ENCODE measurements around the gene LRRN2. TPM values are rescaled to one million over a fixed set of nuclear protein-coding genes. Genes with fewer than 3 reads are reported as not detected.

LRRN2 gene
- total and polyA plus RNA-seq, 7 donors = 2.5 to 14.7 (median 4.9) TPM

DNA sequence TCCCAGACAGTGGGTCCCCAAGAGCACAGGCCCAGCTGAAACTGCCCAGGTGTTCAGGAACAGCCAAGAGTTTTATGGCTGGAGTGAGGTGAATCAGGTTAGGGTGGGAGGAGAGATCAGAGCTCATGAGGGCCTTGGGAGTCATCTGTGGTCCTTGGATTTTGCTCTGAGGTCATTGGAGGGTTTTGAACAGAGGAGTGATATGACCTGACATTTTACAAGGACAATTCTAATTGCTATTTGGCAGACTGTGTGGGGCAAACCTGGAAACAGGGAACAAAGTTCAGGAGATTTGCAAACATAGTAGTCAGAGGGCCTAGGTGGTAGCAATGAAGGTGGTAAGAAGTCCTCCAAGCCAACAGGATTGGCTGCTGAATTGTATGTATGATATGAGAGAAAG is 31.1 kb upstream of the LRRN2 start:
- no peak for TF ChIP-seq POLR2AphosphoS5 (IDR thresholded peaks at IDR 0.05)
- no peak for TF ChIP-seq EP300 (IDR thresholded peaks at IDR 0.05)
- TF ChIP-seq POLR2A (IDR thresholded peaks at IDR 0.05) = no peak
- TF ChIP-seq, protein P1, sequence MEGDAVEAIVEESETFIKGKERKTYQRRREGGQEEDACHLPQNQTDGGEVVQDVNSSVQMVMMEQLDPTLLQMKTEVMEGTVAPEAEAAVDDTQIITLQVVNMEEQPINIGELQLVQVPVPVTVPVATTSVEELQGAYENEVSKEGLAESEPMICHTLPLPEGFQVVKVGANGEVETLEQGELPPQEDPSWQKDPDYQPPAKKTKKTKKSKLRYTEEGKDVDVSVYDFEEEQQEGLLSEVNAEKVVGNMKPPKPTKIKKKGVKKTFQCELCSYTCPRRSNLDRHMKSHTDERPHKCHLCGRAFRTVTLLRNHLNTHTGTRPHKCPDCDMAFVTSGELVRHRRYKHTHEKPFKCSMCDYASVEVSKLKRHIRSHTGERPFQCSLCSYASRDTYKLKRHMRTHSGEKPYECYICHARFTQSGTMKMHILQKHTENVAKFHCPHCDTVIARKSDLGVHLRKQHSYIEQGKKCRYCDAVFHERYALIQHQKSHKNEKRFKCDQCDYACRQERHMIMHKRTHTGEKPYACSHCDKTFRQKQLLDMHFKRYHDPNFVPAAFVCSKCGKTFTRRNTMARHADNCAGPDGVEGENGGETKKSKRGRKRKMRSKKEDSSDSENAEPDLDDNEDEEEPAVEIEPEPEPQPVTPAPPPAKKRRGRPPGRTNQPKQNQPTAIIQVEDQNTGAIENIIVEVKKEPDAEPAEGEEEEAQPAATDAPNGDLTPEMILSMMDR (IDR thresholded peaks at IDR 0.05) = no peak
- intact Hi-C loops (cut with DNase I) = no loop called here
- no peak overlapping the region for H3K27ac ChIP-seq
- no peak for DNase-seq
- H3K27me3 ChIP-seq = peaks cover 0 to 19% (median 8%) of the 10 kb centered on the region in 3 donors
- H3K4me1 ChIP-seq = no peaks in the 10 kb centered on the region
- H3K36me3 ChIP-seq = no peaks in the 10 kb centered on the region
- no peak overlapping the region for H3K4me3 ChIP-seq
- no peaks in the 10 kb centered on the region for H3K9me3 ChIP-seq

DNA sequence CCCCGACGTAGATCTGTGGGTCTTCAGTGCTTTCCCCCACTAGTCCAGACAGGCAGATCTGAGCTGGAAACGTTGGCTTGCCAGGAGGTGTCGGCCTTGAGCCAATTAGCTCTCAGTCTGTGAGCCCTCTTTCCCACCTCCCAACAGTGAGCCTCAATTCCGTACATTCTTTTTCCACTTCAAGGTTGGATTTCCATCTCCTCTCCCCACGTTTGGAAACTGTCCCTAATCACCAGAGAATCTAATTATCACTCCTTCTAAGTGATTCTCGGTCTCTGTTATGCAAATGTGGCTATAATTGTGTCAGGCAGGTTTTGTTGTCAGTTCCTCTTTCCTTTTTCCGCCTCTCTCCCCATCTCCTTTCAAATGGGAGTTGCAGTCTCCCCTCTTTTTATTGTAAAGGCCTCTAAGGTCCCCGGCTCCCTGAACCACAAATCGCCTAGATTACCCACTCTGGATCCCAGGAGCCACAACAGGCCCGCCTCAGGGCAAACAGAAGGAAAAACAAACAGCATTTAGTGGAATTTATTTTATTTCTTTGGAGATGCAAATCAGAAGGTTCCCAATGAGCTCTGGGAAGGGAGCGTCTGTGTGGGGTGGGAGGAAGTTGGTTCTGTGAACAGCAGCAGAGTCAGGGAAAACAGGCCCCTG is 29.4 kb upstream of the LRRN2 start:
- peaks cover 0 to 22% (median 12%) of the 10 kb centered on the region in 3 donors for H3K27me3 ChIP-seq
- TF ChIP-seq, protein P1 (IDR thresholded peaks at IDR 0.05) = no peak
- TF ChIP-seq POLR2AphosphoS5 (IDR thresholded peaks at IDR 0.05) (no peak), POLR2A (IDR thresholded peaks at IDR 0.05) (no peak), EP300 (IDR thresholded peaks at IDR 0.05) (no peak)
- 73 to 78% methylated on average over 12 of the region's 12 CpGs for WGBS, 2 donors
- intact Hi-C loops (cut with DNase I) = no loop called here
- H3K4me3 ChIP-seq = no peak overlapping the region
- DNase-seq = no peak
- H3K9me3 ChIP-seq = no peaks in the 10 kb centered on the region
- no peaks in the 10 kb centered on the region for H3K36me3 ChIP-seq
- H3K4me1 ChIP-seq = no peaks in the 10 kb centered on the region
- no peak overlapping the region for H3K27ac ChIP-seq

DNA sequence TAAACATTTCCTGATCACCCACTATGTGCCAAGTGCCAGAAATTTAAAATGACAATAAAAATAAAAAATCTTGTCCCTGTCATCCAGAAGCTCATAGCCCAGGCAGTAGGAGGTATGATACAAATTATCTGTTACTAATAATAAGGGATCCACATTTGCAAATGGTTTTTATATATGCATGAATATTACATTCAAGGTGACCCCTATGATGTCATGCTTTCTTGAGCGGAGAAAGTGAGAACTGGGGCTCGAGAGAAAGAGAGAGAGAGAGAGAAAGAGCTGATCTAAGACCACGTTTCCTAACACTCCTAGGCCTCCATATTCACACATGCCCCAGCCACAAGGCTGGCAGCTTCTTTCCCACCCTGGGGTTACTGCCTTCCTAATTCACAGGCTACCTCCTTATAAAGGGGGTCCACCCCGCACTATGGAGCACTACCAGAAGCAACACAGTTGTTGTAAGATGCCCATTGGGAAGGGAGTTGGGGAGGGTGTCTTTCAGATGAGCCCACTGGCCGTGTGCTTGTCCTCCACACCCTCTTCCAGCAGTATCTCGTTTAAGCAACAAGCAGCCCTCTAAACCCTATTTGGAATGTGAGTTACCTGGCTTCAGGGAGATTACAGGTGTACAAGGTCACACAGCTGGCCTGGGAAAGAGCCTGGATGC is 28.8 kb upstream of the LRRN2 start:
- Histone ChIP-seq H3K27me3 (peaks cover 0 to 22% (median 12%) of the 10 kb centered on the region in 3 donors), H3K4me1 (no peaks in the 10 kb centered on the region)
- 75 to 86% methylated on average over 6 of the region's 6 CpGs for WGBS, 2 donors

DNA sequence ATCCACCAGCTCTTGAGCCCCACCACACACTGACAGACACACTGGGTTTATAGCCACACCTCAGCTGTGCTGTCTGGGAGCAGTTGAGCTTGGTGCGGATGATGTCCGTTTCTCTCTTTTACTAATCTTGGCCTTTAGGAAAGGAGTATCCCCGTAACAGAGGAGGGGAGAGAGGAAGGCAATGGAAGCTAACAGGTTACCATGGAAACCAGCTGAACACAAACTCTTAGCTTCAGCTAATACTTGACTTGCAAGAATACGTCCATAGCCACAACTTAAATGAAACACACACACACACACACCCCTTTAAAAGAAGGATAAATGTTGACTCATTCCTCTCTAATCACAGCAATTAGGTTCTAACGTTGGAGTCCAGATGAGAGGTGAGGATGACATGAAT is 28.0 kb upstream of the LRRN2 start:
- H3K4me3 ChIP-seq = no peak overlapping the region
- H3K9me3 ChIP-seq = no peaks in the 10 kb centered on the region
- 47 to 68% methylated on average over 5 of the region's 5 CpGs for WGBS, 2 donors
- no peak for TF ChIP-seq EP300 (IDR thresholded peaks at IDR 0.05)
- no peak for TF ChIP-seq POLR2A (IDR thresholded peaks at IDR 0.05)
- TF ChIP-seq, protein P1 (IDR thresholded peaks at IDR 0.05) = no peak
- H3K27ac ChIP-seq = no peak overlapping the region
- peaks cover 0 to 22% (median 12%) of the 10 kb centered on the region in 3 donors for H3K27me3 ChIP-seq
- no peaks in the 10 kb centered on the region for H3K36me3 ChIP-seq
- no peaks in the 10 kb centered on the region for H3K4me1 ChIP-seq
- no peak for DNase-seq
- intact Hi-C loops (cut with DNase I) = no loop called here

More for the DNA sequence above, 28.8 kb upstream of the LRRN2 start:
- H3K9me3 ChIP-seq = no peaks in the 10 kb centered on the region
- intact Hi-C loops (cut with DNase I) = no loop called here
- no peak overlapping the region for H3K4me3 ChIP-seq
- no peak for TF ChIP-seq POLR2AphosphoS5 (IDR thresholded peaks at IDR 0.05)
- TF ChIP-seq POLR2A (IDR thresholded peaks at IDR 0.05) = no peak
- TF ChIP-seq, protein P1 (IDR thresholded peaks at IDR 0.05) = no peak
- TF ChIP-seq EP300 (IDR thresholded peaks at IDR 0.05) = no peak
- no peaks in the 10 kb centered on the region for H3K36me3 ChIP-seq
- H3K27ac ChIP-seq = no peak overlapping the region
- no peak for DNase-seq

Measured in sigmoid colon (tissue), 7 donors.